ENCODE results near the gene LRBA. TPM values are rescaled to one million over a fixed set of nuclear protein-coding genes. Genes with fewer than 3 reads are reported as not detected.

Gene LRBA
- total RNA-seq, 1 experiment from 2014 or later: 55.3 TPM

DNA sequence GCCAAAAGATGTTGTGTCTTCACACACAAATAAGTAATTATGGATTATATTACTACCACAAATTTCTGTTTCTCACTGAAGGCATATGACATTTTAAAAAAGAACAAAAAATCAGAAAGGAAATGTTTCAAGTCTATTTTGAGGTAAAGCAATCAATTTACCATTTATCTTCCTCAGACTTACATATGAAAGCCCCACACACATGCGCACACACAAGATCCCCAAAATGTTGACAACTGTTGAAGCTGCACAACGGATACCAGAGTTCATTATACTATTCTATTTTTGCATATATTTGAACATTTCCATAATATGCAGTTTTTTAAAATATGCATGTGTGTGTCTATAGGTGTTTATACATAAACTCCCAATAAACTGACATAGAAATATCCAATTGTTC, 2.7 kb downstream of the LRBA start:
- Histone ChIP-seq H3K14ac (ENCODE audit: insufficient read depth, low read length) (no peak overlapping the region), H3K56ac (ENCODE audit: insufficient read length, low read depth, low read length) (no peak overlapping the region), H2BK12ac (ENCODE audit: insufficient read length, low read depth, low read length) (no peak overlapping the region), H2BK120ac (ENCODE audit: low read depth, low read length, poor library complexity, severe bottlenecking) (no peak overlapping the region), H2BK20ac (ENCODE audit: low read depth, low read length, poor library complexity, severe bottlenecking) (no peak overlapping the region), H3K79me2 (ENCODE audit: insufficient read depth, low read length) (peaks cover 12% of the 10 kb centered on the region; the same call in 1 of the 2 replicates), H3K9ac (ENCODE audit: extremely low read depth, insufficient read length, low read length) (no peak overlapping the region), H3K9me3 (ENCODE audit: control insufficient read depth, low read depth, low read length) (no peaks in the 10 kb centered on the region), H3K4me2 (ENCODE audit: insufficient read depth, insufficient read length, low read length) (peak overlapping the region; percentile 83), H2BK15ac (ENCODE audit: low read depth, low read length) (no peak overlapping the region), H3K27ac (ENCODE audit: insufficient read length, low read depth, low read length) (no peak overlapping the region), H4K91ac (ENCODE audit: insufficient read length, low read depth, low read length) (no peak overlapping the region), H4K20me1 (ENCODE audit: control insufficient read depth, insufficient read depth, insufficient read length) (peaks cover 2% of the 10 kb centered on the region), H2AK5ac (ENCODE audit: insufficient read length, low read length) (no peak overlapping the region), H3K4me1 (ENCODE audit: insufficient read depth, low read length) (no peaks in the 10 kb centered on the region), H3T11ph (ENCODE audit: low read length) (no peak overlapping the region), H3K27me3 (ENCODE audit: insufficient read depth, low read length) (no peaks in the 10 kb centered on the region), H2AFZ (ENCODE audit: low read length) (no peak overlapping the region), H4K8ac (replicated peaks; ENCODE audit: insufficient read length, low read depth, low read length) (no peak overlapping the region), H4K5ac (ENCODE audit: insufficient read length, low read depth, low read length) (no peak overlapping the region), H3K18ac (ENCODE audit: insufficient read length, low read depth, low read length) (no peak overlapping the region), H2BK5ac (ENCODE audit: insufficient read length, low read length) (no peak overlapping the region), H3K4ac (ENCODE audit: low read depth, low read length) (no peak overlapping the region), H3K23me2 (ENCODE audit: insufficient read length, low read depth, low read length, poor library complexity, severe bottlenecking) (peaks cover 5% of the 10 kb centered on the region), H3K23ac (ENCODE audit: insufficient read length, low read depth, low read length) (no peak overlapping the region), H3K79me1 (ENCODE audit: insufficient read depth, low read depth, low read length, poor library complexity, severe bottlenecking) (no peaks in the 10 kb centered on the region)
- WGBS (ENCODE audit: extremely low coverage, insufficient read length, low lambda C conversion rate): no CpG with 5 or more reads among the region's 2 CpGs
- H3K4me3 Mint-ChIP-seq: peak overlapping the region; percentile 65 to 98
- H3K27me3 Mint-ChIP-seq (ENCODE audit: low read depth): no peaks in the 10 kb centered on the region
- peaks cover 18 to 21% of the 10 kb centered on the region in 2 experiments for H3K4me1 Mint-ChIP-seq
- DNase-seq: no peak
- H3K9me3 Mint-ChIP-seq: no peaks in the 10 kb centered on the region
- H3K27ac Mint-ChIP-seq: peak overlapping the region in 1 of 3 experiments; percentile 15; a peak in 1 of 7 replicates
- peaks cover 5 to 14% (median 11%) of the 10 kb centered on the region in 3 experiments for H3K36me3 Mint-ChIP-seq (ENCODE audit: insufficient read depth in 1 of 3, low read depth in 3 of 3)
- TF ChIP-seq, protein P1, sequence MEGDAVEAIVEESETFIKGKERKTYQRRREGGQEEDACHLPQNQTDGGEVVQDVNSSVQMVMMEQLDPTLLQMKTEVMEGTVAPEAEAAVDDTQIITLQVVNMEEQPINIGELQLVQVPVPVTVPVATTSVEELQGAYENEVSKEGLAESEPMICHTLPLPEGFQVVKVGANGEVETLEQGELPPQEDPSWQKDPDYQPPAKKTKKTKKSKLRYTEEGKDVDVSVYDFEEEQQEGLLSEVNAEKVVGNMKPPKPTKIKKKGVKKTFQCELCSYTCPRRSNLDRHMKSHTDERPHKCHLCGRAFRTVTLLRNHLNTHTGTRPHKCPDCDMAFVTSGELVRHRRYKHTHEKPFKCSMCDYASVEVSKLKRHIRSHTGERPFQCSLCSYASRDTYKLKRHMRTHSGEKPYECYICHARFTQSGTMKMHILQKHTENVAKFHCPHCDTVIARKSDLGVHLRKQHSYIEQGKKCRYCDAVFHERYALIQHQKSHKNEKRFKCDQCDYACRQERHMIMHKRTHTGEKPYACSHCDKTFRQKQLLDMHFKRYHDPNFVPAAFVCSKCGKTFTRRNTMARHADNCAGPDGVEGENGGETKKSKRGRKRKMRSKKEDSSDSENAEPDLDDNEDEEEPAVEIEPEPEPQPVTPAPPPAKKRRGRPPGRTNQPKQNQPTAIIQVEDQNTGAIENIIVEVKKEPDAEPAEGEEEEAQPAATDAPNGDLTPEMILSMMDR (conservative IDR thresholded peaks at IDR 0.05): no peak
